ENCODE measurements around the gene GPR37.

GPR37 gene

DNA sequence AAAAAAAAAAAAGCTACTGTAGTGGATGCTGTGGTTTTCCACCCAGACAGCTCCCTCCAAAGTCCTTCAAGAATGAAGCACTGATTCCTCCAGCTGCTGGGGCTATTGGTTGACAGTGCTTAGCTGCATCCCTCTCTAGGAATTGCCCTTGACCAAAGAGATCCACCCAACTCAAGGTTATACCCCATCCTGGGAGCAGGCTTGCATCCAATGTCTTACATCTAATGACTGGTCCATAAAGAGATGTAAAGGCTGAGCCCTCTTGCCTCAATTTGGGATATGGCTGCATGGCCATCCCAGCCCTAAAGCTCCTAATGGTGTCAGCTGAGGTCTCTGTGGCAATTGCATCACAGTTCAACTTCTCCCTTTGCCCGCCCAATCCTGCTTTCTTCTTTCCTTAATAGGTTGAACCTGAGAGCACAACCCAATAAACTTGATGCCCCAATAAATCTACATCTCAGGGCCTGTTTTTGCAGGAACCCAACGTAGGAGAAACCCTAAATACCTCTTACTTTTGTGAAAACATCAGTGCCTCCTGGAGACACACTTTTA, 4.4 kb downstream of the GPR37 start:
- no peak overlapping the region for H3K4me2 ChIP-seq (ENCODE audit: low read depth, low read length, poor library complexity, severe bottlenecking)
- H3K79me2 ChIP-seq (ENCODE audit: insufficient read depth, low read length) = no peaks in the 10 kb centered on the region
- H3K9me2 ChIP-seq (replicated peaks; ENCODE audit: insufficient read depth, low read length) = no peaks in the 10 kb centered on the region

GRCh38 chr7:124758327-124758726, 7.3 kb downstream of the GPR37 start:
- H3F3A ChIP-seq (ENCODE audit: insufficient read depth) = no peaks in the 10 kb centered on the region
- no peaks in the 10 kb centered on the region for H3K36me3 ChIP-seq (ENCODE audit: low read length)
- H3K9me2 ChIP-seq (replicated peaks; ENCODE audit: insufficient read depth, low read length) = no peaks in the 10 kb centered on the region
- no peaks in the 10 kb centered on the region for H4K20me1 ChIP-seq (ENCODE audit: low read depth, low read length)
- no peaks in the 10 kb centered on the region for H3K9me3 ChIP-seq (ENCODE audit: insufficient read depth, low read length)
- no peak overlapping the region for H3K4me2 ChIP-seq (ENCODE audit: low read depth, low read length, poor library complexity, severe bottlenecking)
- H3K79me2 ChIP-seq (ENCODE audit: insufficient read depth, low read length) = no peaks in the 10 kb centered on the region
- TF ChIP-seq EZH2phosphoT487 (conservative IDR thresholded peaks at IDR 0.05; ENCODE audit: low read length) = no peak
- no peak for TF ChIP-seq CTCF (IDR thresholded peaks at IDR 0.05; ENCODE audit: insufficient read depth, low read length, poor library complexity, severe bottlenecking)
- H3K27me3 ChIP-seq (ENCODE audit: low read length) = no peaks in the 10 kb centered on the region
- H3K9ac ChIP-seq (ENCODE audit: low read length) = no peak overlapping the region
- no peak overlapping the region for H2AFZ ChIP-seq (ENCODE audit: low read depth, low read length, severe bottlenecking)
- no peak overlapping the region for H3K4me3 ChIP-seq (ENCODE audit: insufficient read depth, low read length, poor library complexity, severe bottlenecking)
- H3K27ac ChIP-seq (ENCODE audit: low read depth, low read length) = no peak overlapping the region

More for the DNA sequence above, 4.4 kb downstream of the GPR37 start:
- TF ChIP-seq EZH2phosphoT487 (conservative IDR thresholded peaks at IDR 0.05; ENCODE audit: low read length) = no peak
- TF ChIP-seq CTCF (IDR thresholded peaks at IDR 0.05; ENCODE audit: insufficient read depth, low read length, poor library complexity, severe bottlenecking) = no peak
- H3K27ac ChIP-seq (ENCODE audit: low read depth, low read length) = no peak overlapping the region
- H3F3A ChIP-seq (ENCODE audit: insufficient read depth) = no peaks in the 10 kb centered on the region
- H3K9ac ChIP-seq (ENCODE audit: low read length) = no peak overlapping the region
- H3K27me3 ChIP-seq (ENCODE audit: low read length) = no peaks in the 10 kb centered on the region
- no peak overlapping the region for H2AFZ ChIP-seq (ENCODE audit: low read depth, low read length, severe bottlenecking)
- no peaks in the 10 kb centered on the region for H3K36me3 ChIP-seq (ENCODE audit: low read length)
- H3K4me3 ChIP-seq (ENCODE audit: insufficient read depth, low read length, poor library complexity, severe bottlenecking) = no peak overlapping the region
- no peaks in the 10 kb centered on the region for H4K20me1 ChIP-seq (ENCODE audit: low read depth, low read length)
- no peaks in the 10 kb centered on the region for H3K9me3 ChIP-seq (ENCODE audit: insufficient read depth, low read length)

DNA sequence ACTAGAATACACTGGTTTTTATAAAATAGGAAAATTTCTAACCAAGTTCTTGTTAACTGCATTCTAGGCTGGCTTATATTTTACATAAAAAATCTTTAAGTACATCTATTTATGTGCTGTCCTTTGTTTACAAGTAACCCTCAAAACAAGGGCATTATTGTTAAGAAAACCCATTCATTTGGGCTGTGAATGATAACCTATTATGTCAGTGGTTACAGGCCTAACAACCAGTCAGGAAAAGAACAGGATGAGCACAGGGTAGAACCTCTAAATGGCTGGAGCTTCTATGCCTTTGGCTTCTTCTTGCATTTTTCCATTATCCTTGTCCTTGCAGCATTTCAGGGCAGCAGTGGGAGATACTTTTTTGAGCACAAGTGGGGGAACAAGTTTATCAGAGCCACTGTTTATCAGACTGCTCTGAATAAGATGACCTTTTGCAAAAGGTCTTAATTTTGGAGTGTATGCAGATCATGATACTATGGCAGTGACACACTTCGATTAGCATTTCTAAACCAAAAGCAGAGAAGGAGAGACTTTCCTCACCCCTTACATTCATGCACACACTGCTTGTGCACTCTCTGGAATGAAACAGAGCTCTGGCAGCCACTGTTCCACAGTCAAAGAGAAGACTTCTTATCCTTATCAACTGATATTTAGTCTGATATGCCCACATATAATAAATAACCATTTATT, 10.9 kb downstream of the GPR37 start:
- Histone ChIP-seq H3K27me3 (ENCODE audit: low read length) (no peaks in the 10 kb centered on the region), H3K4me3 (ENCODE audit: insufficient read depth, low read length, poor library complexity, severe bottlenecking) (no peak overlapping the region), H3K9me2 (replicated peaks; ENCODE audit: insufficient read depth, low read length) (no peaks in the 10 kb centered on the region), H2AFZ (ENCODE audit: low read depth, low read length, severe bottlenecking) (no peak overlapping the region), H3K79me2 (ENCODE audit: insufficient read depth, low read length) (no peaks in the 10 kb centered on the region), H3F3A (ENCODE audit: insufficient read depth) (no peaks in the 10 kb centered on the region), H3K4me2 (ENCODE audit: low read depth, low read length, poor library complexity, severe bottlenecking) (no peak overlapping the region), H3K27ac (ENCODE audit: low read depth, low read length) (no peak overlapping the region), H4K20me1 (ENCODE audit: low read depth, low read length) (no peaks in the 10 kb centered on the region), H3K9ac (ENCODE audit: low read length) (no peak overlapping the region), H3K36me3 (ENCODE audit: low read length) (no peaks in the 10 kb centered on the region), H3K9me3 (ENCODE audit: insufficient read depth, low read length) (no peaks in the 10 kb centered on the region)
- no peak for TF ChIP-seq CTCF (IDR thresholded peaks at IDR 0.05; ENCODE audit: insufficient read depth, low read length, poor library complexity, severe bottlenecking)
- TF ChIP-seq EZH2phosphoT487 (conservative IDR thresholded peaks at IDR 0.05; ENCODE audit: low read length) = no peak

All from SU-DHL-6 (cell line).